ENCODE measurements around the gene NOVA1.

DNA sequence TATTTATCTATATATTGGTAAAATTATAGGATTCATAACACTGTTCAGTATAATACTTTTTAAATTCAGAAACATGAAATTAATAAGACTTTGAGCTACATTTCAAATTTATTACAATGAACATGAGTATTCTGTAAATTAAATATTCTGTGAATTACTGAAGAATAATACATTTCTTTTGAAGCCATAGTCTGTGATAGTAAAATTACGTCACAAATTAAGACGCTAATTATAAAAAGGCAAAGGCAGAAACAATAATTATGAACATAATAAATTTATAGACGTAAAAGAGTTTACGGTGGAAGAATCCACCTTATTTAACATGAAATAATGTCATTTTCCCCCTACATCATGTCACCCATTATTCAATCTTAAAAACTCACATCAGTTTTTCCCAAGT, 118.9 kb downstream of the NOVA1 start:
- TF ChIP-seq, protein P1, sequence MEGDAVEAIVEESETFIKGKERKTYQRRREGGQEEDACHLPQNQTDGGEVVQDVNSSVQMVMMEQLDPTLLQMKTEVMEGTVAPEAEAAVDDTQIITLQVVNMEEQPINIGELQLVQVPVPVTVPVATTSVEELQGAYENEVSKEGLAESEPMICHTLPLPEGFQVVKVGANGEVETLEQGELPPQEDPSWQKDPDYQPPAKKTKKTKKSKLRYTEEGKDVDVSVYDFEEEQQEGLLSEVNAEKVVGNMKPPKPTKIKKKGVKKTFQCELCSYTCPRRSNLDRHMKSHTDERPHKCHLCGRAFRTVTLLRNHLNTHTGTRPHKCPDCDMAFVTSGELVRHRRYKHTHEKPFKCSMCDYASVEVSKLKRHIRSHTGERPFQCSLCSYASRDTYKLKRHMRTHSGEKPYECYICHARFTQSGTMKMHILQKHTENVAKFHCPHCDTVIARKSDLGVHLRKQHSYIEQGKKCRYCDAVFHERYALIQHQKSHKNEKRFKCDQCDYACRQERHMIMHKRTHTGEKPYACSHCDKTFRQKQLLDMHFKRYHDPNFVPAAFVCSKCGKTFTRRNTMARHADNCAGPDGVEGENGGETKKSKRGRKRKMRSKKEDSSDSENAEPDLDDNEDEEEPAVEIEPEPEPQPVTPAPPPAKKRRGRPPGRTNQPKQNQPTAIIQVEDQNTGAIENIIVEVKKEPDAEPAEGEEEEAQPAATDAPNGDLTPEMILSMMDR (IDR thresholded peaks at IDR 0.05): no peak
- no peak for TF ChIP-seq POLR2A (IDR thresholded peaks at IDR 0.05; ENCODE audit: low read depth)
- no peak for TF ChIP-seq POLR2AphosphoS5 (IDR thresholded peaks at IDR 0.05)
